HG03095 (cell line): ENCODE data around the gene SPDYE16.
"Not testable (repeated sequence)": the region's sequence is repeated elsewhere in the genome, so short reads cannot be mapped to it uniquely, and the experiment has no call there.

Experiments used
- ATAC-seq: cut with Tn5 transposase; IDR thresholded peaks from one replicate; pipeline ENCODE4 v1.9.1; 2021; ENCODE audit warnings: moderate library complexity; ENCODE audit not compliant: unreplicated experiment

Gene SPDYE16

DNA sequence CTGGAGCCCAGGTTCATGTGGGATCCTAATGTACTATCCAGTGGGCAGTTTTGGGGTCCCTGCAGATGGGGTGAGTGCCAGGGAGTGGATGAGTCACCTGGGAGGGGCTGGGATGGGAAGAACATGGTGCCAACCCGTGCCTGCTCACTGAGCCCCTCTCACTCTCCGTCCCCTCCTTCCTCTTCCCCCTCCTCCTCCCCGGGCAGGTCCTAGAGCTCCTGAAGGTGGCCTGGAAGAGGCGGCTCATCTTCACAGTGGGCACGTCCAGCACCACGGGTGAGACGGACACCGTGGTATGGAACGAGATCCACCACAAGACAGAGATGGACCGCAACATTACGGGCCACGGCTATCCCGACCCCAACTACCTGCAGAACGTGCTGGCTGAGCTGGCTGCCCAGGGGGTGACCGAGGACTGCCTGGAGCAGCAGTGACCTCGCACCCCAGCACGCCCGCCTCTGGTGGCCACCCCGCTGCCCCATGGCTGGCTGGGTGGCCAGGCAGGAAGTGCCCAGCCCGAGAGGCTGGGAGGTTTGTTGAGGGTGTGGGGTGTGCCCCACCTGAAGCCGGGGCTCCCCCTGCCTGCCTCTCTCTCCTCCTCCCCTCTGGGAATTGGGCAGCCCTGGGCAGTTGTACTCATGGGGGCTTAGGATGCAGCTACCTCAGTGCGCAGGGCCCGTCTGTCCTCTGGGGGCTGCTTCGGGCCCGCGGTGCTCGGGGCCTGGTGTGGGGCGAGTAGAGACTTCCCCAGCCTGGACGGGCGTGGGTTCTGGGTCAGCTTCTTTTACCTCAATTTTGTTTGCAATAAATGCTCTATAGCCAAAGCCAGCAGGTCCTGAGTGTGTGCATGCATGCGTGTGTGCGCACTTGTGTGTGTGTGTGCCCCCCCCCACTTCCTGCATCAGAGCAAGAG lies 37.7 kb downstream of the SPDYE16 start:
- no peak for ATAC-seq

DNA sequence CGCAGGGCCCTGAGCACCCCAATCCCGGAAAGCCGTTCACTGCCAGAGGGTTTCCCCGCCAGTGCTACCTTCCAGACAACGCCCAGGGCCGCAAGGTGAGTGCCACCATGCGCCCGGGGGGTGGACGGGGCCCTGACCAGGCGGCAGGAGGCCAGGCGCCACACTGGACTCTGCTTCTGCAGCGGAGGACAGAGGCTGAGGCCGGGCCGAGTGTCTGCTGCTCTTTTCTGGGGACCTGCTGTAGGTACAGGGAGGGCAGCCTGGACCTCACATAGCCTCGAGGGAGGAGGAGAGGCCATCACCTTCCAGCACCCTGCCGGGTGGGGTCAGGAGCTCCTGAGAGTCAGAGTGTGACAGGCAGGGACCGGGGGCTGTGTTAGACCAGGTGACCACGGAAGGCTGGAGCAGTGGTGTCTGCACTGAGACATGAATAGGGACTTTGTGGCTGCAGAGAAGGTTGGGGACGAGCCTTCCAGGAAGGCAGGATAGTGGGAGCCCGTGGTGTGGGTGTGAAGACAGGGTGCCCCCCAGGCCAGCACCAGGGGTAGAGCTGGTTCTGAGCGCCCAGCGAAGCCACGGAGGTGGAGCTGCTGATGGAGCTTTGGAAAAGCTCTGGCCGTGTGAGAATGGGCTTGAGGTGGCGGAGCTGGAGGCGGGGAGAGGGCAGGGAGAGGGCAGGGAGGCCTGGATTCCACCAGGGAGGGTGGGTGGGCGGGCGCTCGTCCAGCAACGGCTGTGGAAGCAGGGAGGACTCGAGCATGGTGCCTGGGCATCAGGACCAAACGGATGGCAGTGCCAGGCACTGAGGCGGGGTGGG lies 38.5 kb downstream of the SPDYE16 start:
- ATAC-seq = not testable (repeated sequence)

DNA sequence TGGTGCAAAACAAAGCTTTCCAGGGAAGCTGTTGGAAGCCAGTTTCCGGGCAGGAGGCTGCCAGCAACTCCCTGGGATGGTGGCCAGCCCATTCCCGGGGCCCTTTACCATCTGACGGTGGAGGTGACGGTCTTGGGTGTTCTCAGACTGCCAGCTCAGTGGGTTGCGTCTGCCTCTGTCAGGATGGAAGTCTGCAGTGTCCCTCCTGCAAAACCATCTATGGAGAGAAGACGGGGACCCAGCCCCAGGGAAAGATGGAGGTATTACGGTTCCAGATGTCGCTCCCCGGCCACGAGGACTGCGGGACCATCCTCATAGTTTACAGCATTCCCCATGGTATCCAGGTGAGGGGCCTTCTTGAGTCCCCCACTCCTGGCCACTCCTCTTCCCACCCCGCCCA lies 39.9 kb downstream of the SPDYE16 start:
- not testable (repeated sequence) for ATAC-seq

DNA sequence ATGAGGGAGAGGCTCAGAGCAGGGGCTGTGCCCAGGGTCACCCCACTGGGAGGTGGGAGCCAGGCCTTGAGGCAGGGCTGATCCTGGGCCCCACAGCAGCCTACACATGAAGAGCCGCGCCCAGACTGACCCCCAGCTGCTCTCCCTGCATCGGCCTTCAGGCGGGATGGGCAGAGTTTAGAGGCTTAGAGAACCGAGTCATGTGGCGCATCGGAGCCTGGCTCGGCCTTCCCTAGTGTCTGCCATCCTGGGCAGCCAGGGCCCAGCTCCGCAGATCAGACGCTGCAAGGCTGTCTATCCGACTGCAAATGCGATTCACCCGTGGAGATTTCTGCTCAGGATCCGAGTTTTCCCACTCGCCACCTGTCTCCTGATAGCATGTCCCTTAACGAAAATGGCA lies 40.3 kb downstream of the SPDYE16 start:
- not testable (repeated sequence) for ATAC-seq

DNA sequence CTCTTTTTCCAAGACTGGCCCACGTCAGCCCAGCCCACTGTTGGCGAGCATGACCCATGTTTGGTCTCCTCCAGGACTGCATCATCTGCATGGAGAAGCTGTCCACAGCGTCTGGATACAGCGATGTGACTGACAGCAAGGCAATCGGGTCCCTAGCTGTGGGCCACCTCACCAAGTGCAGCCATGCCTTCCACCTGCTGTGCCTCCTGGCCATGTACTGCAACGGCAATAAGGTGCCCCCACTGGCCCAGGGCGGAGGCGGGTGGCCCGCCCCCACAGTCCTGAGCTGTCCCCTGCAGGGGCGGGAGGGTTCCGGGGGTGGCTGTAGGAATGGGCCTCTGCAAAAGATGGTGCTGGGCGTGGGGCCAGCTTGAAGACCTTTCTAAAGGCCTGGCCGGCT lies 40.9 kb downstream of the SPDYE16 start:
- not testable (repeated sequence) for ATAC-seq

DNA sequence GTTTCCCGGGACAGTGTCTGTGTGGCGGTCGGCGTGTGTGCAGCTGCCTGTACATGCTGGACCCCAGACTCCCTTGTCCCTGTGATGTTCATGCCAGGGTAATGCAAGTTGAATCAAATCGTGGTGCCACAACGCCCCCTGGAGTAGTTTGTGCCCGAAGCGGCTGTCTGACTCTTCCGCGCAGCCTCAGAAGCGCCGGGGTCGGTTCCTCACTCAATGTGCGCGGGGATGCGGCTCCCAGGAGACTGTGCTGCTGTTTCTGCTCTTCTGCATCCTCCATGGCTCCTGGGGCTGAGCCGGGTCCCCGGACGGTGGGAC lies 43.2 kb downstream of the SPDYE16 start:
- ATAC-seq = not testable (repeated sequence)

DNA sequence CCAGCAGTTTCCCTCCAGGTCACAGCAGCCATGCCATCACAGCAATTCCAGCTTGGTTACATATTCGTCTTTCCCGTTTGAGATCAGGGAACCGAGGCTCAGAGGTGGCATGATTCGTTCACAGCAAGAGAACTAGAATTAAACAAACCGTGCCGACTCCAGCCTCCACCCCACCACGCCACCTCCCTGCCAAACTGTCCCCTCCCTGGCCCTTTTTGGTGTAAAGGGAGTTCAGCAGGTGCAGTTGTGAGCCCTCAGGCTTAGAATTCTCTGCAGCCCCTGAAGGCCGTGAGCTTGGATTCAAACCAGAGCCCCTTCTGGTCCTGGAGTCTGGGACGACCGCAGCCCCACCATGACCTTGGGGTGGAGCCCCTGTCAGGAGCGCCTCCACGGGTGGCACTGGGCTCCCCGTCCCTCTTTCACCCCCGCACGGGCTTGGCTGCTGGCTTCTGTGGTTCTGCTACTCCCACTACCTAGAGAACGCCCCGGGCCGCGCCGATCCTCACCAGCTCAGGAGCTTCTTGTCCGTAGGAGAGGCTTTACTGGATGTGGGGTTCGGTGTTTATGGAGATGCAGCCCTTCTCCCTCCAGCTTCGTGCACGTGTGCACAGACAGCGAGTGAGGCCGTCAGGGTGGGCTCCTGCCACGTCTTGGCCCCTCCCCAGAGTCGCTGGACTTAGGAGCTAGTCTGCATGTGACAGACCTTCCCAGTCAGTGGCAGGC lies 43.7 kb downstream of the SPDYE16 start:
- not testable (repeated sequence) for ATAC-seq

DNA sequence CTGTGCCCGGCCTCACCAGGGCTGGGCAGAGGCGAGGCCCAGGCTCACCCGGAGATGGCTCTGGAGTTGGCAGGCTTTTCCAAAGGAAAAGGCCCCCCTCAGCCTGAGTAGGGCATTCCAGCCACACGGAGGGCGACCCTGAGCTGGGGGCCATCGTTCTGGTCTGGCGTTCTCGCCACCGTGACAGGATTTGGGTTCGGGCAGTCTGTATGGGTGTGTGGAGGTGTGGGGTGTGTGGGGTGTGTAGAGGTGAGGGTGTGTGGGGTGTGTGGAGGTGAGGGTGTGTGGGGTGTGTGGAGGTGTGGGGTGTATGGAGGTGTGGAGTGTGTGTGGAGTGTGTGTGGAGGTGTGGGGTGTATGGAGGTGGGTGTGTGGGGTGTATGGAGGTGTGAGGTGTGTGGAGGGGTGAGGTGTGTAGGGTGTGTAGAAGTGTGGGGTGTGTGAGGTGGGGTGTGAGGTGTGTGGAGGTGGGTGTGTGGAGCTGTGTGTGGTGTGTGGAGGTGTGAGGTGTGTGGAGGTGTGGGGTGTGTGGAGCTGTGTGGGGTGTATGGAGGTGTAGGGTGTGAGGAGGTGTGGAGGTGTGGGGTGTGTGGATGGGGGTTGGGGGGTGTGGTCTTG lies 44.4 kb downstream of the SPDYE16 start:
- ATAC-seq = not testable (repeated sequence)

DNA sequence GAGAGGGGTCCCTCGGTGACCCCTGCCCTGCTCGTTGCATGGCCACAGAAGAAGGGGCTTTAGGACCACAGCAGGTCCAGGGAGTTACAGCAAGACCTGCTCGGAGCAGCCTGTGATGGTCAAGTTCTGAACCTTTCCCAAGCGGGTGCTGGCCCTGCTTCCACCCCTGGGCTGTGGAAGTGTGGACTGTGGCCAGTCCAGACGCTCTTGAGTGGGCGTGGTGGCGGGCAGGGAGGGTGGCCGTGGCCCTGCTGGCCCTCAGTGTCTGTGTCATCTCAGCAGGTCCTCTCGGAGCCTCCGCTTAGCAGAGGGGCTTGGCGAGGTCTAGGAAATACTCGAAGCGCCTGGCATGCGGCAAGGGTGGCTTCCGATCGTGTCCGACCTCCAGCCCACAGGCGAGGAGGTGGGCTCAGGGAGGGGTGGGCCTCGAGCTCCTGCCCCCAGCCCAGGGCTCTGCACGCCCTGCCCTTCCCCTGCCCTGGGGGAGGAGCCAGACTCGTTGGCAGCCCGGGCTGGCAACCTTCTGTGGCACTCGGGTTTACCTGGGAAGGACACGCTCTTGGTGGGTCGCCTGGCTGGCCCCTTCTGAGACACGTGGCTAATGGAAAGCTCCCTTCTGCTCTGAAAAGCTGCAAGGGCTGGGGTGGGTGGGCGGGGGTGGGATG lies 45.0 kb downstream of the SPDYE16 start:
- not testable (repeated sequence) for ATAC-seq

DNA sequence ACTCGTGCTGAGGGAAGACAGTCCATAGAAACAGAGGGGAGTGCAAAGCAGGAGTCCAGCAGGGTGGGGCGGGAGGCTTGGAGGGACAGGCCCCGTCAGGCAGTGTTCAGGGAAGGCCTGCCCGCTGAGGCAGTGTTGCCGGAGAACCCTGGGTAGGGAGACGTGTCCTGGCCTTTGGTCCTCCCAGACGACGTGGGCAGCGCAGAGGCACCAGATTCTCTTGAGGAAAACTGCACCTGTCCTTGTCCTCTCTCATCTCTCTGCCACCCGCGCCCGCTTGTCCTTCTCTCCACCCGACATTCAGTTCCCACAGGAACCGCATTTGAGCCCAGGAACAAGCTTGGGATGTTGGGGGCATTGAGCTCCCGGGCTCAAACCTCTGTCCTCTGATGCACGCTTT lies 47.4 kb downstream of the SPDYE16 start:
- ATAC-seq = not testable (repeated sequence)

DNA sequence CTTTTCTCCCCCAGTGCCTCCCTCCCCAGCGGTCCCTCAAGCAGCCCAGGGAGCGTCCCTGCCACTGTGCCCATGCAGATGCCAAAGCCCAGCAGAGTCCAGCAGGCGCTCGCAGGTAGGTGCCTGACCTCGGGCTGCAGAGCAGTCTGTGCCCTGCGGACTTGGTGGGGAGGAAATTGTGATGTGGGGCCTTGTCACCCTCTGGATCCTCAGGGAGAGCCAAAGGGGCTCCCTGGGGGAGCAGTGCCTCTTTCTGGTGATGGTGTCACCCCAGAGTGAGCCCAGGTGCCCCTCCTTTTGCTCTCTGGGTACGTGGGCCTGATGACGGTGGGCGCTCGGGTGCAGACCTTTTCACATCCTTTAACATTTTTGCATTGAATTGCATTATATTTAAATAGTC lies 51.0 kb downstream of the SPDYE16 start:
- ATAC-seq = not testable (repeated sequence)

DNA sequence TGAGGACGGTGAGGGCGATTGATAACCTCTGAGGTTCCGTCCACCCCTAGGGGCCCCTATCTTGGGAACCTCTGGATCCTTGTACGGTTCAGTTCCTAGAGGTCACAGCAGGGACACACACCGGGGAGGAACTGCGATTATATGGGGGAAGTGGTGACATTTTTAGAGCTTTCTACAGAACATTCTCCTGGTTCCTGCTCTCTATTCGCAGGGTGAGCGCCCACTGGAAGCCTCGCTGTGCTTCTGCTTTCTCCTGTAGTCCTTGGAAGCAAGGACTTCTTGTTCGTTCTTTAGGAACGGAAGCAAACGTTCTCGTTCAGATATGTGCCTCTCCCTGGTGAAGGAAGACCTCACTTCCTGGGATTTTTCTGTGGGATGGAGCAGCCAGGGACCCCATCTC lies 55.1 kb downstream of the SPDYE16 start:
- not testable (repeated sequence) for ATAC-seq

DNA sequence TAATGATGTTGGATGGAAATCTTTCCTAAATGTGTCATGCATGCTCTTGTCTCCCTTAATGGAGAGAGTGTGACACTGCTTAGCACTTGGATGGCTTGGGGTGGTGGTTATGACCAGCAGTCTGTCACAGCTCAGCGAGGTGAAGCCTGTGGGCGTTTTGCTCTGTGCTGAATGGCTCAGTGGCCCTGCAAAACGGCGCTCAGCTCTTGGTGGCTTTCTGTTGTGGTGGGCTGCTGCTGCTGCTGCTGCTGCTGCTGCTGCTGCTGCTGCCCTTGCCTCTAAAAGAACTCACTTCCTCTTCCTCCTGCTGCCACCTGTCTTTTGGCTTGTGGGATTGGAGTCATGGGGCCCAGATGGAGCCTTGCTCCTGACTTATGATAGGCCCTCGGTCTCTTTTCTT lies 56.5 kb downstream of the SPDYE16 start:
- peak; percentile 99 for ATAC-seq

DNA sequence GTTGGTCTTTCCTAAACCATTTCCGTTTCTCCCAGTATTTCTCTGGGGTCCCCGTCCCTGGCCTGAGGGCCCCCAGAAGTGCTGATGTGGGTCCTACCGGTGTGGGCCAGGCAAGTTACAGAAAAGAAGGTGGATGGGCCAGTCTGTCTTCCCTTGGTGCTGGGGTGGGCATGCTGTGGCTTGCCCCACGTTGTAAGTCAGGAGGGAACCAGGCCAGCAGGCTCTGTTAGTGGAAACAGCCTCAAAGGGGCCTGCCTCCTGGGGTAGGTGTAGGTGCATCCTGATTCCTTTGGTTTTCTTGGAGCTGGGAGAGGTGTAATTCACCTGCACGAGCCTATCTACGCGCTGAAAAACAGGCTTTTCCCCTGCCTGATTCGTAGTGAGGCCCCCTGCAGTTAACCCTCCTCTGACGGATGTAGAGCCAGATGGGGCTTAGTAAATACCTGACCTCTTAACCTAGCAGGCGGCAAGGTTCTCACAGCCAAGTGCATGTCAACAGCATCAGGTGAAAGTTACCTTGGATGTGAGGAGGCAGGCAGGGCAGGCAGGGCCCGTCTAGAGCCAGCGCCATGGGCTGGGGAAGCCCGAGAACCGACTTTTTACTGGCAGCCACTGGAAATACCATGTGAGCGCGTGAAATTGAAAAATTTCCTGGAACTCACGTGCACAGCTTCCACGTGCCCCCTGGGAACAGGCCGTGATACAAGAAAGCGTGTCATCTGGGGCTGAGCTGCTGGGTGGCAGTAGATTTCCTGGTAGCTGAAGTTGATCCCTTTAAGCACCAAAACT lies 57.1 kb downstream of the SPDYE16 start:
- ATAC-seq = peak; percentile 9

DNA sequence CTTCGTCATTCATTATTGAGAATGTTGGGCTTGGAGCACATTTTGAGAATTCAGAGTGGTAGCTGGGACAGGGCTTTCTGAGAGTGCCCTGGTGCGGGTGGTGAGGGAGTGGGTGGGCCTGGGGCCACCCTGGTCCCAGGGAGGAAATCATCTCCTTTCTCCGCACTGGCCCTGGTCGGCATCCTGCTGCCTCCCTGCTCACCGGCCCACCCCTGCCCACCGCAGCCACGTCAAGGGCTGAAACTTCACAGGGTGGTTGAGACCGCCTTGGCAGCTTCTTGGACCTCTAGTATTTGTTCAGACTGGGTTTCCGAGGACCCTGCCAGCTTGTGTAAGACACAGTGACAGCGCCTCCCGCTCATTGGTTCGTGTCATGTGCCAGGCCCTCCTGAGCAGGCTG lies 58.6 kb downstream of the SPDYE16 start:
- ATAC-seq = not testable (repeated sequence)

DNA sequence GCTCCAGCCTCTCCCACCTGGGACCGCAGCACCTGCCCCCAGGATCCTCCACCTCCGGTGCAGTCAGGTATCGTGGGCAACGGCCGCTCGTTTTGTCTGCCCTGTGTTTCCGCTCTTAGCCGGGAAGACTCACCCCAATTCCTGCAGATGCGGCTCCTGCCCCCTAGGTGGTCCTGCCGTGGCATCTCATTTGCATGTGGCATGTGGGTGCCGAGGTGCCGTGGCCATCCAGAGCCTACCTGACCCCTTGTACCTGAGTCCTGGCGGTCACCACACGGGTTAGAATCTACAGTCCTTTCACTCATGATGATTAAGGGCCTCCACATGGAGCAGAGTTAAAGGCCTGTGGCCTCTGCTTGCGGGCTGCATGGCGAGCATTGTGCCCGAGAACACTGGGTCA lies 60.0 kb downstream of the SPDYE16 start:
- ATAC-seq = not testable (repeated sequence)

DNA sequence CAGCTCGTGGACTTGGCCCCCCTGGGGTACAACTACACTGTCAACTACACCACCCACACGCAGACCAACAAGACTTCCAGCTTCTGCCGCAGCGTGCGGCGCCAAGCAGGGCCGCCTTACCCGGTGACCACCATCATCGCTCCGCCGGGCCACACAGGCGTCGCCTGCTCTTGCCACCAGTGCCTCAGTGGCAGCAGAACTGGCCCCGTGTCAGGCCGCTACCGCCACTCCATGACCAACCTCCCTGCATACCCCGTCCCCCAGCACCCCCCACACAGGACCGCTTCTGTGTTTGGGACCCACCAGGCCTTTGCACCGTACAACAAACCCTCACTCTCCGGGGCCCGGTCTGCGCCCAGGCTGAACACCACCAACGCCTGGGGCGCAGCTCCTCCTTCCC lies 60.4 kb downstream of the SPDYE16 start:
- ATAC-seq = not testable (repeated sequence)
